CD4-positive, alpha-beta T cell treated with Interleukin-15 for 4 hours (primary cell): Measurements from ENCODE around the gene TRDMT1.

Experiments
- DNase-seq: peaks from one replicate; pipeline ENCODE4 v3.0.0-alpha.2; 2020; ENCODE audit warnings: low spot score

The TRDMT1 gene, protein sequence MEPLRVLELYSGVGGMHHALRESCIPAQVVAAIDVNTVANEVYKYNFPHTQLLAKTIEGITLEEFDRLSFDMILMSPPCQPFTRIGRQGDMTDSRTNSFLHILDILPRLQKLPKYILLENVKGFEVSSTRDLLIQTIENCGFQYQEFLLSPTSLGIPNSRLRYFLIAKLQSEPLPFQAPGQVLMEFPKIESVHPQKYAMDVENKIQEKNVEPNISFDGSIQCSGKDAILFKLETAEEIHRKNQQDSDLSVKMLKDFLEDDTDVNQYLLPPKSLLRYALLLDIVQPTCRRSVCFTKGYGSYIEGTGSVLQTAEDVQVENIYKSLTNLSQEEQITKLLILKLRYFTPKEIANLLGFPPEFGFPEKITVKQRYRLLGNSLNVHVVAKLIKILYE

DNA sequence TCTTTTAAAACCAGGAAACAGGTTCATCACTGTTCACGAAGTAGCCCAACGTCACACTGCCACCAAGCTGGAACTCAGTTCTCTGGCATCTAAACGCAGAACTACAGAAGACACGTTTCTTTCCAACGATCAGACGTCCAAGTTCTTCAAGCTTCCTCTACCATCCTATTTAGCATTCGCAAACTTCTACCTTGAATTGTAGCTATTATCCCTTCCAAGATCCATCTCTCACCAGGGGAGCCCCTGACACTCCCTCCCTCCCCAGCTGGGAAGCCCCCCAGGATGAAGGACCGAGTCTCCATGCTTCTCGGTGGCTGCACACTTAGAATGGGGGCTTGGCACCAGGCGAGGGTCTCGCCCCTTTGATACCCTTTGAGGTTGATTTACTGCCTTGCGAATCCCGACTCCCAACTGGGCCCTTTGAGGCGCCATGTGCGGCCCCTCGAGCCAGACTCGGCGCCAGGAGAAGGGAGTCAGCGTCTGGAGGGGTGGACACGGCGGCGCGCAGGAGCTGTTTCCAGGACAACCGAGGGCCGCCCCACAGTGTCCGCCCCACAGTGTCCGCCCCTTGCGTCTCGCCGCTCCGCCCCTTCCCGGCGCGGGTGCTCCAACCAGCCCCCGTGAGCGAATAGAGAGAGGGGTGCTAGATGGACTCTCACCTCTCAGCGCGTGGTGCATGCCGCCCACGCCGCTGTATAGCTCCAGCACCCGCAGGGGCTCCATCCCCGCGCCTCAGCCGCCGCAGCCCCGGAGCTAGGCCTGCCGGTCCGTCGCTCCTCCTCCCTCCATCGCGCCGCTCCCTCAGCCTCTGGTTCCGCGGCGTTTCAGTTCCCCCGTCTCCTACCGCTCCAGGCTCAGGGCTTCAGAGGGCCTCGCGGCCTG lies at the start of gene TRDMT1:
Gene TRDMT1 (minus strand): TSS at position 761 of the 882 bp plus-strand sequence. CDS start 38 bp downstream, at position 723.
- peak; percentile 78 for DNase-seq

DNA sequence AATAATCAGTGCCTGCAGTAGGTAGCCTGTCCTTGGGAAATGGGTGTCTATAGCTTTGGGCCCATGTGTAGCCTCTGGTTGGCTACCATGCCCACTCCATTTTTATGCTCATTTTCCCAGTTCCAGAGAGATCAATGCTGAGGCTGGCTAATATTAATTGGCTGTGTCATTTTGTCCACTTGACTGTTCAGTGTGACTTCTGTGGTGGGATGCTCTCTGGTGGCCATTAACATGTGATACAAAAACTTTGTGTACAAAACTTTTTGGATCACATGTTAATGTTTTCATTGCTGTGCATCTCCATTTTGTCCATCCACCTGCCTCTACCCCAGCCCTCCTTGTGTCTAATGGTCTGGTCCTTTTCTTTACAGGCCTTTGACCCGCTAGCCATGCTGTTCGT lies 49.3 kb upstream of the TRDMT1 start:
- no peak for DNase-seq

DNA sequence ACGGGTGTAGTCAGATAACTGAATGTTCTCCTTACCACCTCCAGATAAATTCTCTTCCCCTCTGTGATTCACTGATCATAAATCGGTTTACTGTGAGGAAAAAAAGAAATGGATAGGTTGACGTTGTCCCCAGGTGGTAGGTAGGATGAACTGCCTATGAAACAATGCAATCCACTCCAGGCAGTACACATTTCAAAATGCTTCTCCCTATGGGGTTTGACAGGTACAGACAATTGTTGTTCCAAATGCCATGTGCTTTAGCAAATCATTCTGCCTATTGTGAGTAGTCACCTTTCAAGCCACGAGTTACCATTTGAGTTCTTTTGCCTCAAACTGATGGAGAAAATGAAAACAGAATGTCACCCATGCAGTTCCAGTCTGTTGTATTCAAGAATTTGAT lies 48.3 kb upstream of the TRDMT1 start:
- DNase-seq, result peak; percentile 33

DNA sequence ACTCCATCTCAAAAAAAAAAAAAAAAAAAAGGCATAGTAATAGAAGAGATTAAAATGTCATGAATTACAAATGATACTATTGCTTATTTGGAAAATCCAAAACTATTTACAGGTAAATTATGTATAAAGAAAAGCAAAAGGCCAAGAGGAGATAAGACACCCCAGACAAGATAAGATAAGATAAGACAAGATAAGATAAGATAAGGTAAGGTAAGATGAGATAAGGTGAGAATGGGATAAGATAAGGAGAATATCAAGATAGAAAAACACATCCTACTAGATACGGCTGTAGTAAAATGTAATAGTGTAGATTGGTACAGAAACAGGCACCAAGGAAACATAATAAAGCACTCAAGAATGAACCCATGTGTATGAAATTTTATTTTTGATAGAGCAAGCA lies 47.5 kb upstream of the TRDMT1 start:
- no peak for DNase-seq

DNA sequence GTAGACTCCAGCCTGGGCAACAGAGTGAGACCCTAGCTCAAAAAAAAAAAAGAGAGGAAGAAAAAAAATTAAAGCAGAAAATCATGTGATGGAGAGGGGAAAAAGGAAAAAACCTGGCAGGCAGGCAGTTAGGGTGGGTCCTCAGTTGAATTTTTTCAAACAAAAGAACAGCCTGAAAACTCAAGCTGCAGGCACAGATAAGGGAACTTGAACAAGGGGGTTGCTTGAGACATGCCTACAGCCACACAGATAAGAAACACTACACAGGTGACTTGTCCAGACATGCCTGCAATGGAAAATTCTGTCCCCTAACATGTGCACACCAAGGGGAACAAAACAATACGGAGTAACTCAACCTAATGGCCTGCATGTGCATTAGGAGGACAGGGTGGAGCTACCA lies 45.7 kb upstream of the TRDMT1 start:
- DNase-seq, result no peak

DNA sequence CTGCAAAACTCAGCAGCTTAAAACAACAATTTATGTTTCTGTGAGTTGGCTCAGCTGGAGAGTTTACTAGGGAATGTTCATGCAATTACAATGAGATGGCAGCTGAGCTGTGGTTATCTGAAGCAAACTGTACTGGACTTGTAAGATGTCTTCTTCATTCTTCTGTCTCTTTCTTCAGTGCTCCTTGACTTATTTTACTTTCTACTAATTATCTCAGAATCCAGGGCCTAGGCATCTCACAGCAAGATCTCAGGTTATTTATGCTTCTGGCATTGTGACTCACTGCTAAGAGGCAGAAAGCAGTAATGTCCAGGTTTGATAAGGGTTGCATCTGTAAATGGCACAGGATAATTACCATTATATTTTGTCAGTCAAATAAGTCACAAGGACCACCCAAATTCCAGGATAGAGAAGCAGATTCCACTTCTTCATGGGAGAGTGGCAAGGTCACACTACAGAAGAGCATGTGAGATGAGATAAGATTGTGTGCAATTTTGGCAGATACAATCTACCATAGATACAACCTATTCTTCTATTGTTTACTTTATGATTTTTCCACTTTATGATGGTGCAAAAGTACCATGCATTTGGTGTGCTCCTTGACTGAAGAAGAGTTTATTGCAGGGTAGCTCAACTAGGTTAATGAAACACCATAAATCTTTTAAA lies 43.4 kb upstream of the TRDMT1 start:
- no peak for DNase-seq

DNA sequence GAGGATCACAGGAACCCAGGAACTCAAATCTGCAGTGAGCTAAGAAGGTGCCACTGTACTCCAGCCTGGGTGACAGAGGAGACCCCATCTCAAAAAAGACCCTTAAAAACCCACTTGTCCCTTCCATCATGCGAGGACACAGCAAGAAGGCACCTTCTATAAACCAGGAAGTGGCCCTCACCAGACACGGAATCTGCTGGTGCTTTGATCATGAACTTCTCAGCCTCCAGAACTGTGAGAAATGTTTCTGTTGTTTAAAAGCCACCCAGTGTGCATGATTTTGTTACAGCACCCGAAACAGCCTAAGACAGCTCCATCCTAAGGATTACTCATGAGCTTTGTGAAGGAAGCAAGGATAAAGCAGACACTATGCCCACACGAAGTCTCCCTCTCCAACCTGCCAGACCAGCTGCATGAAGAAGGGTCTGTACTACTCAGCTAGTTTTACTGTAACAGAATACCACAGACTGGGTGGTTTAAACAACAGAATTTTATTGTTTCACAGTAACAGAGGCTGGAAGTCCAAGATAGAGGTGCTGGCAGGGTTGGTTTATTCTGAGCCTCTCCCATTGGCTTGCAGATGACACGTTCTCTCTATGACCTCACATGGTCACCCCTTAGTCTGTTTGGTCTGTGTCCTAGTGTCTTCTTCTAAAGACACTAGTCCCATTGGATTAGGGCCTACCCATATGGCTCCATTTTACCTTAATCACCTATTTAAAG lies 40.3 kb upstream of the TRDMT1 start:
- DNase-seq, result no peak

DNA sequence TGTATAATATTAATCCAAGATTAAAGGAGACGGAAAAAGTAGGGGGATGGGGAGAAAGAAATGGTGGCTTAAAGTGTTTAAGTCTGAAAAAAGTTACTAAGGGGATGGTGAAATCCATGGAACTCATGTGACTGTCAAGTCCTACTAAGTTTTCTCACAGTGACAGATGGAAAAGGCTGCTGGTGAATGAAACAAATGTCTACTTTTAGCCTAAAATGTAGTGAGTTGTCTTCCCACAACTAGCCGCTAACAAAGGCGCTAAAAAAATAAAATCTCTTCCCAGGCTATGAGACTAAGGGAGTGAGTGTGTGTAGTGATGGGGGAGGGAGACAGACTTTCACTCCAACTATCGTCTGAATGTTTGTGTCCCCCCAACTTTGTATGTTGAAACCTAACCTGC lies 39.1 kb upstream of the TRDMT1 start:
- DNase-seq, result no peak

DNA sequence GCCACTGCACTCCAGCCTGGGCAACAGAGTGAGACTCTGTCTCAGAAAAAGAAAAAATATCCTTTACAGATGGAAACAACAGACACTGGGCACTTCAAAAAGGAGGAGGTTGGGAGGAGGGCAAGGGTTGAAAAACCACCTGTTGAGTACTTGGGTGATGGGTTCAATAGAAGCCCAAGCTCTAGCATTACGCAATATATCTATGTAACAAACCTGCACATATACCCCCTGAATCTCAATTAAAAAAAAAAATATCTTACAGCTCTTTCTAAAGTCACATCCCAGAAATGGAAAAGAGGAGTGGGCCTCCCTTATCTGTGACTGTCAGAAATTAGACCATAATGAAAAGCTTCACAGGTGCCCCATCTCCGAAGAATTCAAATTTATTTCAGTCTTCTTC lies 38.6 kb upstream of the TRDMT1 start:
- no peak for DNase-seq

DNA sequence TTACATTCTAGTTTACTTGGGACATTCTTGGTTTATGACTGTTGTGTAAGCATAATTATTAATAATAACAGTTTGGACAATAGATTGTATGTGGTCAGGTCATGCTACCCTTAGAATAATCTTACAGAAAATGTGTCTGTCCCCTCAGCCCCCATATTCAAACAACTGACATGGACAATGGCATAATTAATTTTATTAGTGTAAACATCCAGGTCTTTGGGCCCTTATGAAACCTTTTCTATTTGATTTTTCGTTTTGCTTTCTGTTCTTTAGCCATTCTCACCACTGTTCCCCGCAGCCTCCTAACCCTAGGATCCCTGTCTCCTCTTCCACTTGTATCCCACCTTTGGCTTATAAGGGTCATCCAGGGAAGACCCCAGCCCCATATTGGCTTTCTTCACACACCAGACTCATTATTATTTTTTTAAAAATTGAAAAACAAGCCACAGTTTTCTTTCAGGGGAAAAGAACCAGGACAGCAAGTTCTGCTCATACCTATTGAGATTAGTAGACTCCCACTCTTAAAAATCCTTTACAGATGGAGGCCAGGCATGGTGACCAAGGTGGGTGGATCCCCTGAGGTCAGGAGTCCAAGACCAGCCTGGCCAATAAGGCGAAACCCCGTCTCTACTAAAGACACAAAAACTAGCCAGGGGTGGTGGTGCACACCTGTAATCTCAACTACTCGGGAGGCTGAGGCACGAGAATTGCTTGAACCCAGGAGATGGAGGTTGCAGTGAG lies 38.0 kb upstream of the TRDMT1 start:
- no peak for DNase-seq

DNA sequence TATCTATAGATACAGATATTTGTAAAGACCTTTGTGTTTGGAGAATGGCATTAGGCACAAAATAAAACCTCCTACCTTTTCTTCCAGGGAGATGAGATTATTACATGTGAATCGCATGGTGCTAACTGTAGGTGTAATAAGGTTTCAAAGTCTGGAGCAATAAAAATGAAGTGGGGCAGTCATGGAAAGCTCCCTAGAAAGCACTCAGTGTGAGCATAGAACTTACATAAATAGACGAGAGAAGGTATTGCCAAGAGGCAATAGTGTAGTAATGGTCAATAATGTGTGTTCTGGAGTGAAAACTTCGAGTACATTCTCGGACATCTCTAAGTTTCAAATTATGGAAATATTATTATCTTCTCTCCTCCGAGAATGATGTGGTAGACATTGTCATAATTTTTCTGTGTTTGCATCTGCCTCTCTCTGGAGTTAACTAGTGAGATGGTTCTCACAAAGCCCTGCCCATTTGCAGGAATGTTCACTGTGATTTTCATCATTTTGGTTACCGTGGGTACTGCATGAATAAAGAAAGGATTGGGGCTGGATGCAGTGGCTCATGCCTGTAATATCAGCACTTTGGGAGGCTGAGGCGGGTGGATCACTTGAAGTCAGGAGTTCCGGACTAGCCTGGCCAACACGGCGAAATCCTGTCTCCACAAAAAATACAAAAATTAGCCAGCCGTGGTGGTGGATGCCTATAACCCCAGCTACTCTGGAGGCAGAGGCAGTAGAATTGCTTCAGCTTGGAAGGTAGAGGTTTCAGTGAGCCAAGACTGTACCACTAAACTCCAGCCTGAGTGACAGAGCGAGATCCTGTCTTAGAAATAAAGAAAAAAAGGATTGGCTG lies 37.2 kb upstream of the TRDMT1 start:
- no peak for DNase-seq

DNA sequence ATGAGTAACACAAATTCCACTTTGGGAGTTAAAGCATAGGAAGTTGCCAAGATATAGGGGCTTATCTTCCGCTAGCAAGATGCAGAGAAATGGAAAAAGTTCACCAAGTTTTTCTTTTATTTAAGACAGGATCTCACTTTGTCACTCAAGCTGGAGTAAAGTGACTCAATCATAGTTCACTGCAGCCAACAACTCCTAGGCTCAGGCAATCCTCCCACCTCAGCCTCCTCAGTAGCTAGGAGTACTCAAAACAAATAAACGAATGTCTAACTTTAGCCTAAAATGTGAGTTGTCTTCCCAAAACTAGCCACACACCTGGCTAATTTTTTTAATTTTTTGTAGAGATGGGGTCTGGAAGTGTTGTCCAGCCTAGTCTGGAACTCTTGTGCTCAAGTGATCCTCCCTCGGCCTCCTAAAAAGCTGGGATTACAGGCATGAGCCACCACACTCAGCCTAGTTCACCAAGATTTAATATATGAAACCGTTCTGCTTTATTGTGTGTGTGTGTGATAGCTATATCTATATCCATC lies 36.5 kb upstream of the TRDMT1 start:
- no peak for DNase-seq

DNA sequence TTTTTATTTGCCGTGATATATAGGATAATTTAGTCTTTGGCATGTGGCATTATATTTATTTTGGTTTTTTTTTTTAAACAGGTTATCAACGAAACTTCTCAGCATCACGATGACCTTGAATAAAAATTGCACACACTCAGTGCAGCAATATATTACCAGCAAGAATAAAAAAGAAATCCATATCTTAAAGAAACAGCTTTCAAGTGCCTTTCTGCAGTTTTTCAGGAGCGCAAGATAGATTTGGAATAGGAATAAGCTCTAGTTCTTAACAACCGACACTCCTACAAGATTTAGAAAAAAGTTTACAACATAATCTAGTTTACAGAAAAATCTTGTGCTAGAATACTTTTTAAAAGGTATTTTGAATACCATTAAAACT lies 35.7 kb upstream of the TRDMT1 start:
- DNase-seq, result no peak

DNA sequence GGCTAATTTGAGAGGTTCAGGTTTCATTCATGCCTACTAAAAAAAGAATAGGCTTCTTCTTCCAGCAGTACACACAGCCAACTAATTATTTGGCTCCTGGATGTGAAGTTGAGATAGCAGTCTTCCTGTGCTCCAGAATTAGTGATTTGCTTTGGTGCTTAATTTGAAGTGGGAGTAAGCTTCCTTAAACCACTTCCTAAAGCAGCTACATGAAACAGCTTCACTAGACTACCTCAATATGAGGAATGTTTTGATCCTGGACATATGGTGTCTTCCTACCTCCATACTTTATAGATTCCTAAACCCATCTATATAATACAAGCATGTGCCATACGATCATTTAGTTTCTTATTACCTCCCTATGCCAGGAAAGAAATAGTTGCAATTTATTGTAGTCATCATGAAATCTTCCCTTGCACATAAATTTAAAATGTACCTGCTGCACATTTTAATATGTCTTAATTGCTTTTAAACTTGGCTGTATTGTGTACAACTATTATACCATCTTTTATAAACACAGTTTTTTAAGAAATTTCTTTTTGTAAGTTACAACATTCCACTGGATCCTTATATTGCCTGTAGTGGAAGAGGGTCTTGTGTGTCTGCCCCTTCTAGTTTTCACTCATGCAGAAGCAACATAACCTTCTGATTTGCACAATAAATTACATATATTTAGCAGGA lies 35.1 kb upstream of the TRDMT1 start:
- no peak for DNase-seq

DNA sequence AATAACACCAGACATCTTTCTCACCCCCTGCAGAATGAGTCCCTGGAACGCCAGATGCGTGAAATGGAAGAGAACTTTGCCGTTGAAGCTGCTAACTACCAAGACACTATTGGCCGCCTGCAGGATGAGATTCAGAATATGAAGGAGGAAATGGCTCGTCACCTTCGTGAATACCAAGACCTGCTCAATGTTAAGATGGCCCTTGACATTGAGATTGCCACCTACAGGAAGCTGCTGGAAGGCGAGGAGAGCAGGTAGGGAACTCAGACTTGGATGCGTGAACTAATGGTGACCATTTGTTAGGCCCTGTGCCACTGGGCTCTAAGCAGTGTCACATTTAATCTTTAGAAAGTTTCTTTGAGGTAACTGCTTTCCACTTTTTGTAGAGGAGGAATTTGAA lies 33.7 kb upstream of the TRDMT1 start:
- DNase-seq, result no peak

DNA sequence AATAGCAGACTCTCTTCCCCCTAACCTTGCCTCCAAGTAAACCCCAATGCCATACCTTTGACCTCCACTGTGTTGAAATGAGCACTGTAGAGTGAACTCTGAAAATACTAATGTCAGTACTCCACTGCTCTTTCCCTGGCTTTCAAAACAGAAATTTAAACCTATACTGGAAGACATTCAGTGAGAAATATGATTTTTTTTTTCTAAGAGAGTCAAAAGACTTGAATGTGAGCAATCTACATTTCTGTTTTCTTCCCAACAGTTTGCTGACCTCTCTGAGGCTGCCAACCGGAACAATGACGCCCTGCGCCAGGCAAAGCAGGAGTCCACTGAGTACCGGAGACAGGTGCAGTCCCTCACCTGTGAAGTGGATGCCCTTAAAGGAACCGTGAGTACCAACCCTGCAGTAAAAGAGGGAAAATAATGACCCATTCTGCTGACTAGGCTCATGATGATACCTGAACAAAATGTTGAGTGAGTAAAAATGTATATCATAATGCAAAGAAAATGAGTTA lies 33.0 kb upstream of the TRDMT1 start:
- no peak for DNase-seq

DNA sequence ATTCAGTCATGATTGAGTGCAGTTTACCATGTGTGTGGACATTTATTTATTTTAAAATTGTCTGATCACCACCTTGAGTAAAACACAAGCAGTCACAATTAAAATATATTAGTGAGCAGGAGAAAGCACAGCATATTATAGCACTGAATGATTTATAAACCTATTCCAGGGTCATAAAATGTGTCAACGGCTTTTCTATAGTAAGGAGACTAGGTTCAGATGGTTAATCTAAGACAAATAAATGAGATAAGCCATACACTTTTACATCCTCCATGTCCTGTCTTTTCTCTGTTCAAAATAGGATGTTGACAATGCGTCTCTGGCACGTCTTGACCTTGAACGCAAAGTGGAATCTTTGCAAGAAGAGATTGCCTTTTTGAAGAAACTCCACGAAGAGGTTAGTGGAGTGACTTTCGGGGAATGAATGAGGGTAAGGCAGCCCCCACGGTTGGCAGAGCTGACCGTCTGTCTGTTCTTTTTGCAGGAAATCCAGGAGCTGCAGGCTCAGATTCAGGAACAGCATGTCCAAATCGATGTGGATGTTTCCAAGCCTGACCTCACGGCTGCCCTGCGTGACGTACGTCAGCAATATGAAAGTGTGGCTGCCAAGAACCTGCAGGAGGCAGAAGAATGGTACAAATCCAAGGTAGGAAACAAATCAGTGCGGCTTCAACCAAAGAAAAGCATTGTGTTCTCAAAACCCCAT lies 32.0 kb upstream of the TRDMT1 start:
- DNase-seq, result no peak

DNA sequence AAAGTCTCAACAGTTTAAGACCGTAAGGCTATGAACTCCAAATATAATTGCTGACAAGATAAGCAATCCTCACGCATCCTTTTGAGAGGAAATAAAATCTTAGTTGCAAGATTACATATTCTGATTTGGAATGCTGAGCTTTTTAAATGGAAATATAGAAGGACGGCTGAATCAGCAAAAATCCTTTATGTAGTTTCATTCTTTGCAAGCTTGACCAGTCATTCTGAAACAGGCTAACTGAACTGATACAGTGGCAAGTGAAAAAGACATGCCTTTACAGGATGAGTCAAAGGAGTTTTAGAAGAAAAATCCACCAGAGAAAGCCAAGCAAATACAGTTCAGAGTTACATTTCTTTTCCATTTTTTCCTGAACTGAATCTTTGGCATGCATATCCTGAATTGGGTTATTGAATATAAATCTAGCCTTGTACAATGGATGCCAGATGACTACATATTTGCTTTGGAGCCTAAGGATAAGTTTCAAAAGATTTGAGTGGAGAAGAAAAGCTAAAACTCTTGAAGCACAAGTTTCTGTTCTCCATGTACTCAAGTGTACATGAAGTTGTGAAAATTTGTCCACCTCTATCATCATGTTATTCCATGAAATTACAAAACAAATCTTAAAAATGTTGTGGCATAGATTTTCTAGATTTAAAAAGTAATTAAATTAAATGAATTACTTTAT lies 30.9 kb upstream of the TRDMT1 start:
- no peak for DNase-seq
